Adrenal gland (tissue), 12 donors: ENCODE data around the gene CD74. TPM values are rescaled to one million over a fixed set of nuclear protein-coding genes. Genes with fewer than 3 reads are reported as not detected.

Source experiments
- DNase-seq, 7 donors: peaks; one replicate each; pipeline ENCODE4 v3.0.0-alpha.2; 2019 to 2020
- H3K27ac ChIP-seq, 5 donors: fragments of 200-600 bp; sonication (generic) in 4 of 5; 1 replicate in 3 of 5; 2 replicates in 2 of 5; pipeline versions ENCODE4 v1.5.1 to v1.8.0; 2016 to 2020; ENCODE audit warnings: mild to moderate bottlenecking in 1 of 5
- H3K27me3 ChIP-seq: fragments of 200-600 bp; 2 replicates; pipeline ENCODE4 v1.8.0; 2021
- H3K36me3 ChIP-seq, 2 donors: fragments of 200-600 bp; replicated peaks in 1 of 2; 1 replicate in 1 of 2; 2 replicates in 1 of 2; pipeline versions ENCODE4 v1.5.1 to v1.8.0; 2018 to 2022
- H3K4me1 ChIP-seq, 2 donors: fragments of 200-600 bp; replicated peaks in 1 of 2; 1 replicate in 1 of 2; 2 replicates in 1 of 2; pipeline versions ENCODE4 v1.5.1 to v1.8.0; 2018 to 2021
- H3K4me3 ChIP-seq, 4 donors: fragments of 200-600 bp; sonication (generic) in 3 of 4; one replicate each; pipeline ENCODE4 v1.5.1; 2016 to 2018
- H3K9me3 ChIP-seq, 3 donors: fragments of 200-600 bp; sonication (generic) in 1 of 3; replicated peaks in 1 of 3; 1 replicate in 2 of 3; 2 replicates in 1 of 3; pipeline versions ENCODE4 v1.5.1 to v1.8.0; 2016 to 2021
- CTCF ChIP-seq, 6 experiments: fragments of 450-650 bp in 4 of 6; fragments of 200-600 bp in 2 of 6; sonication (generic) in 1 of 6; IDR thresholded peaks; 1 replicate in 5 of 6; 2 replicates in 1 of 6; pipeline versions ENCODE4 v1.5.1 to v1.8.0; 2016 to 2021; ENCODE audit warnings: antibody characterized with exemption in 6 of 6, mild to moderate bottlenecking in 2 of 6, moderate library complexity in 1 of 6
- POLR2A ChIP-seq, 2 donors: fragments of 450-650 bp; IDR thresholded peaks; one replicate each; pipeline ENCODE4 v1.6.1; 2017; ENCODE audit warnings: antibody characterized with exemption in 2 of 2, mild to moderate bottlenecking in 2 of 2, moderate library complexity in 1 of 2
- WGBS, 4 donors: extraction: QIAGEN DNeasy Blood & Tissue Kit in 2 of 4; methylation state at CpG; one replicate each; pipeline versions ENCODE4 v1.1.5 to v1.1.7; 2013 to 2017; 5-methylcytosine and 5-hydroxymethylcytosine counted together
- intact Hi-C, 2 donors: fragments of 100-400 bp; cut with DNase I; formaldehyde crosslinking; loops; one replicate each; pipeline versions ENCODE4 v1.14.1 to v1.15.0; 2022 to 2023
- polyA plus RNA-seq, 3 donors: library from polyadenylated mRNA; stranded (reverse); fragments of 200-250 nt in 2 of 3; fragments of 350-450 nt in 1 of 3; fragmentation: Illumina TruSeq in 1 of 3; extraction: RNeasy Lipid Tissue Mini Kit (QIAGEN cat#74804) in 1 of 3; gene quantifications; one replicate each; pipeline ENCODE4 v1.2.3, GENCODE V29; 2013 to 2014
- total RNA-seq, 9 donors: library from RNA; depleted of rRNA in 4 of 9; stranded (reverse); fragments of >200 nt in 4 of 9; fragments of 120-200 nt in 1 of 9; fragmentation: NEBNext Ultra II Directional in 1 of 9; extraction: Animal tissue kit (Norgen Biotek cat#: 25700) in 1 of 9; gene quantifications; one replicate each; pipeline versions ENCODE4 v1.1.0 to v1.2.4, GENCODE V29; 2013 to 2023
- donor health status: healthy with polysubstance abuse.
- donor health status: Bipolar disorder and iron deficiency.
- donor health status: DM: yes; HTN: yes; CAD: no.
- donor health status: DM: no; HTN: no; CAD: no.
- donor health status: DM: no; HTN: no; CAD: no.
- donor health status: DM: yes; HTN: yes; CAD: no.

Gene CD74
- total and polyA plus RNA-seq, 12 donors = 71.4 to 3,185 (median 1,084) TPM

GRCh38 chr5:150460781-150461180, 48.1 kb upstream of the CD74 start:
- TF ChIP-seq POLR2A (IDR thresholded peaks at IDR 0.05) (no peak), CTCF (IDR thresholded peaks at IDR 0.05) (no peak)
- Histone ChIP-seq H3K4me3 (no peak overlapping the region), H3K36me3 (no peaks in the 10 kb centered on the region), H3K9me3 (no peaks in the 10 kb centered on the region), H3K27ac (no peak overlapping the region), H3K27me3 (no peaks in the 10 kb centered on the region), H3K4me1 (peaks cover 13 to 18% of the 10 kb centered on the region in 2 donors)
- intact Hi-C loops = loop anchor here (5.0 kb wide), 2 partner anchors 67 to 87 kb away; no protein-coding TSS in a partner anchor
- no peak for DNase-seq
- 63 to 92% (median 69%) methylated on average over 2 of the region's 2 CpGs for WGBS, 4 donors

GRCh38 chr5:150458802-150459557, 46.3 kb upstream of the CD74 start:
- intact Hi-C loops = loop anchor here in 1 of 2 donors (2.0 kb wide), 1 partner anchor 86 kb away; no protein-coding TSS in a partner anchor
- Histone ChIP-seq H3K27ac (no peak overlapping the region), H3K27me3 (no peaks in the 10 kb centered on the region), H3K4me1 (no peaks in the 10 kb centered on the region), H3K36me3 (no peaks in the 10 kb centered on the region), H3K4me3 (no peak overlapping the region), H3K9me3 (no peaks in the 10 kb centered on the region)
- DNase-seq = peak; percentile 67 to 88 (median 73)
- TF ChIP-seq CTCF (IDR thresholded peaks at IDR 0.05) (peak; percentile 57 to 94 (median 80)), POLR2A (IDR thresholded peaks at IDR 0.05) (no peak)
- WGBS, 4 donors = 11 to 26% (median 19%) methylated on average over 10 to 36 of the region's 36 CpGs

GRCh38 chr5:150457562-150458240, 45.0 kb upstream of the CD74 start:
- intact Hi-C loops = loop anchor here in 1 of 2 donors (2.0 kb wide), 1 partner anchor 87 kb away; no protein-coding TSS in a partner anchor
- 78 to 89% (median 84%) methylated on average over 16 of the region's 16 CpGs for WGBS, 4 donors
- DNase-seq = no peak
- Histone ChIP-seq H3K27me3 (no peaks in the 10 kb centered on the region), H3K36me3 (no peaks in the 10 kb centered on the region), H3K4me1 (no peaks in the 10 kb centered on the region), H3K27ac (no peak overlapping the region), H3K4me3 (no peak overlapping the region), H3K9me3 (no peaks in the 10 kb centered on the region)
- TF ChIP-seq POLR2A (IDR thresholded peaks at IDR 0.05) (no peak), CTCF (IDR thresholded peaks at IDR 0.05) (no peak)

GRCh38 chr5:150457121-150457520, 44.4 kb upstream of the CD74 start:
- Histone ChIP-seq H3K9me3 (no peaks in the 10 kb centered on the region), H3K4me1 (no peaks in the 10 kb centered on the region), H3K27ac (no peak overlapping the region), H3K27me3 (no peaks in the 10 kb centered on the region), H3K4me3 (no peak overlapping the region), H3K36me3 (no peaks in the 10 kb centered on the region)
- no peak for TF ChIP-seq CTCF (IDR thresholded peaks at IDR 0.05)
- TF ChIP-seq POLR2A (IDR thresholded peaks at IDR 0.05) = no peak
- no peak for DNase-seq
- WGBS, 4 donors = 57 to 75% (median 65%) methylated on average over 6 of the region's 6 CpGs
- intact Hi-C loops = no loop called here
